ENCODE measurements around the gene RHCG. TPM values are rescaled to one million over a fixed set of nuclear protein-coding genes. Genes with fewer than 3 reads are reported as not detected.

The RHCG gene
- total RNA-seq, 1 donor from 2014 or later, result not detected

GRCh38 chr15:89429023-89429422 is 67.4 kb downstream of the RHCG start:
- H3K4me3 Mint-ChIP-seq (ENCODE audit: unreplicated experiment), result no peak overlapping the region
- no peaks in the 10 kb centered on the region for H3K9me3 Mint-ChIP-seq (ENCODE audit: unreplicated experiment)
- H3K27ac Mint-ChIP-seq (ENCODE audit: unreplicated experiment), result no peak overlapping the region
- H3K36me3 Mint-ChIP-seq (ENCODE audit: low read depth, unreplicated experiment), result no peaks in the 10 kb centered on the region
- TF ChIP-seq CTCF (IDR thresholded peaks at IDR 0.05; ENCODE audit: unreplicated experiment), result no peak
- peaks cover 6% of the 10 kb centered on the region for H3K27me3 Mint-ChIP-seq (ENCODE audit: unreplicated experiment)
- DNase-seq (ENCODE audit: low spot score), result no peak
- H3K4me1 Mint-ChIP-seq (ENCODE audit: unreplicated experiment), result peaks cover 6% of the 10 kb centered on the region

GRCh38 chr15:89428246-89428645 is 68.1 kb downstream of the RHCG start:
- no peak overlapping the region for H3K4me3 Mint-ChIP-seq (ENCODE audit: unreplicated experiment)
- DNase-seq (ENCODE audit: low spot score), result no peak
- no peaks in the 10 kb centered on the region for H3K9me3 Mint-ChIP-seq (ENCODE audit: unreplicated experiment)
- peaks cover 6% of the 10 kb centered on the region for H3K27me3 Mint-ChIP-seq (ENCODE audit: unreplicated experiment)
- H3K4me1 Mint-ChIP-seq (ENCODE audit: unreplicated experiment), result peaks cover 7% of the 10 kb centered on the region
- no peak overlapping the region for H3K27ac Mint-ChIP-seq (ENCODE audit: unreplicated experiment)
- no peaks in the 10 kb centered on the region for H3K36me3 Mint-ChIP-seq (ENCODE audit: low read depth, unreplicated experiment)
- no peak for TF ChIP-seq CTCF (IDR thresholded peaks at IDR 0.05; ENCODE audit: unreplicated experiment)

- peaks cover 6% of the 10 kb centered on the region for H3K27me3 Mint-ChIP-seq (ENCODE audit: unreplicated experiment)
Observed at GRCh38 chr15:89426500-89426899, 69.9 kb downstream of the RHCG start.

GRCh38 chr15:89423981-89424380 is 72.4 kb downstream of the RHCG start:
- Mint-ChIP-seq H3K27ac (ENCODE audit: unreplicated experiment) (no peak overlapping the region), H3K36me3 (ENCODE audit: low read depth, unreplicated experiment) (no peaks in the 10 kb centered on the region), H3K27me3 (ENCODE audit: unreplicated experiment) (peaks cover 4% of the 10 kb centered on the region), H3K4me1 (ENCODE audit: unreplicated experiment) (peaks cover 7% of the 10 kb centered on the region), H3K9me3 (ENCODE audit: unreplicated experiment) (no peaks in the 10 kb centered on the region), H3K4me3 (ENCODE audit: unreplicated experiment) (no peak overlapping the region)
- no peak for DNase-seq (ENCODE audit: low spot score)
- TF ChIP-seq CTCF (IDR thresholded peaks at IDR 0.05; ENCODE audit: unreplicated experiment), result no peak

More at GRCh38 chr15:89426500-89426899, 69.9 kb downstream of the RHCG start:
- H3K36me3 Mint-ChIP-seq (ENCODE audit: low read depth, unreplicated experiment), result no peaks in the 10 kb centered on the region
- H3K4me3 Mint-ChIP-seq (ENCODE audit: unreplicated experiment), result no peak overlapping the region
- H3K9me3 Mint-ChIP-seq (ENCODE audit: unreplicated experiment), result no peaks in the 10 kb centered on the region
- TF ChIP-seq CTCF (IDR thresholded peaks at IDR 0.05; ENCODE audit: unreplicated experiment), result no peak
- DNase-seq (ENCODE audit: low spot score), result no peak
- peaks cover 7% of the 10 kb centered on the region for H3K4me1 Mint-ChIP-seq (ENCODE audit: unreplicated experiment)
- H3K27ac Mint-ChIP-seq (ENCODE audit: unreplicated experiment), result no peak overlapping the region

Other genes with a start within 250 kb of the RHCG start
- gene POLG, start 161.8 kb downstream of the RHCG start, total RNA-seq (ENCODE audit: unreplicated experiment), result 64.5 TPM
- gene TICRR, start 78.9 kb upstream of the RHCG start, total RNA-seq (ENCODE audit: unreplicated experiment), result 4.8 TPM
- gene KIF7, start 158.9 kb upstream of the RHCG start, total RNA-seq (ENCODE audit: unreplicated experiment), result 6.4 TPM
- gene PLIN1, start 182.8 kb upstream of the RHCG start, total RNA-seq (ENCODE audit: unreplicated experiment), result 0.64 TPM
- 4.5 TPM for gene PEX11A, start 194.2 kb upstream of the RHCG start, total RNA-seq (ENCODE audit: unreplicated experiment)
- gene WDR93, start 194.2 kb upstream of the RHCG start, total RNA-seq (ENCODE audit: unreplicated experiment), result 0.13 TPM